ENCODE measurements around the gene CYP4F3. TPM values are rescaled to one million over a fixed set of nuclear protein-coding genes. Genes with fewer than 3 reads are reported as not detected.
"Not testable (repeated sequence)": the region's sequence is repeated elsewhere in the genome, so short reads cannot be mapped to it uniquely, and the experiment has no call there.

The CYP4F3 gene
- polyA plus RNA-seq, 1 donor = 0.08 TPM

GRCh38 chr19:15633082-15633835 is 7.4 kb upstream of the CYP4F3 start:
- DNase-seq = no peak

GRCh38 chr19:15634105-15634504 is 6.6 kb upstream of the CYP4F3 start:
- DNase-seq = no peak

- no peak for DNase-seq
Measured at GRCh38 chr19:15635016-15635805, 5.5 kb upstream of the CYP4F3 start.

- DNase-seq = no peak
Measured at GRCh38 chr19:15636026-15636425, 4.7 kb upstream of the CYP4F3 start.

- no peak for DNase-seq
Measured at GRCh38 chr19:15639596-15639995, 1.1 kb upstream of the CYP4F3 start.

GRCh38 chr19:15640904-15641597 is 354 bp downstream of the CYP4F3 start:
- no peak for DNase-seq

- no peak for DNase-seq
Measured at GRCh38 chr19:15641901-15642491, 1.3 kb downstream of the CYP4F3 start.

GRCh38 chr19:15642807-15643206 is 2.1 kb downstream of the CYP4F3 start:
- DNase-seq = no peak

- no peak for DNase-seq
Measured at GRCh38 chr19:15643387-15643786, 2.7 kb downstream of the CYP4F3 start.

GRCh38 chr19:15644066-15644741 is 3.5 kb downstream of the CYP4F3 start:
- no peak for DNase-seq

- no peak for DNase-seq
Measured at GRCh38 chr19:15644816-15645215, 4.1 kb downstream of the CYP4F3 start.

- DNase-seq = no peak
Measured at GRCh38 chr19:15649526-15649925, 8.8 kb downstream of the CYP4F3 start.

- not testable (repeated sequence) for DNase-seq
Measured at GRCh38 chr19:15650123-15650522, 9.4 kb downstream of the CYP4F3 start.

- no peak for DNase-seq
Measured at GRCh38 chr19:15651791-15652190, 11.1 kb downstream of the CYP4F3 start.

- DNase-seq = no peak
Measured at GRCh38 chr19:15652559-15653278, 12.0 kb downstream of the CYP4F3 start.

GRCh38 chr19:15656467-15656866 is 15.8 kb downstream of the CYP4F3 start:
- no peak for DNase-seq

GRCh38 chr19:15663247-15663646 is 22.6 kb downstream of the CYP4F3 start:
- DNase-seq = no peak

- DNase-seq = no peak
Measured at GRCh38 chr19:15666186-15666585, 25.5 kb downstream of the CYP4F3 start.

- no peak for DNase-seq
Measured at GRCh38 chr19:15666883-15667282, 26.2 kb downstream of the CYP4F3 start.

GRCh38 chr19:15669440-15669839 is 28.7 kb downstream of the CYP4F3 start:
- DNase-seq = no peak

- DNase-seq = no peak
Measured at GRCh38 chr19:15669891-15670290, 29.2 kb downstream of the CYP4F3 start.

All from hindlimb muscle (tissue), 1 donor.